Erythroblast (primary cell): ENCODE measurements around the gene ARHGAP42.

Experiments
- GATA1 ChIP-seq: IDR thresholded peaks from 2 replicates; pipeline ENCODE4 v1.6.1; 2011; ENCODE audit warnings: low read depth, mild to moderate bottlenecking, control low read depth, low read length, moderate library complexity
- POLR2A ChIP-seq: IDR thresholded peaks from 2 replicates; pipeline ENCODE4 v1.6.1; 2011; ENCODE audit warnings: mild to moderate bottlenecking, low read length

DNA sequence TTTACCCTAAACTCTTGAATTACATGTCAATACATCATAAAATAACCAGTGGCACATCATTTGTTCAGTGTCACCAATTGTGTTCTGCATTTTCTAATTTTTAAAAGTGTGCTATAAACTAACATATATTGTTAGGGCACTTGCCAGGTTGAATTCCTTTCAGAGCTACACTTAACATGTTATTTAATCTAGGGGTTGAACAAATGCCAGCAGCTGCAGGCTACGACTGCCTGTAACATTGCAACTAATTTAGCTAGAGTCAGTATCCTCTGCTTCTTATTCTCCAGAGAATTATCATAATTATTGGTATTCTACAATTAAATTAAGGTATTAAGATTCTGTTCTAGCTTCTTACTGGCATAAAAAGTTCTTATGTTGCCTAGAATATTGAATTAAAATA is 46.4 kb upstream of the ARHGAP42 start:
- no peak for TF ChIP-seq POLR2A
- TF ChIP-seq GATA1 = no peak
